ENCODE data around the gene XPA.

- no peak for TF ChIP-seq POLR2AphosphoS5 (IDR thresholded peaks at IDR 0.05; ENCODE audit: low read depth, low read length)
- TF ChIP-seq FOXP2 (optimal IDR thresholded peaks at IDR 0.05; ENCODE audit: borderline replicate concordance, extremely low read depth, extremely low read length, insufficient read depth) = no peak
Observed at GRCh38 chr9:97651646-97652045, 45.5 kb downstream of the XPA start.
